ENCODE results near the gene WEE1. TPM values are rescaled to one million over a fixed set of nuclear protein-coding genes. Genes with fewer than 3 reads are reported as not detected.

Gene WEE1
- total and polyA plus RNA-seq, 10 of the 15 experiments (the other 5 are each of a cell fraction or from before 2014, with no cell fraction given): 13.8 to 69.5 (median 45.4) TPM

DNA sequence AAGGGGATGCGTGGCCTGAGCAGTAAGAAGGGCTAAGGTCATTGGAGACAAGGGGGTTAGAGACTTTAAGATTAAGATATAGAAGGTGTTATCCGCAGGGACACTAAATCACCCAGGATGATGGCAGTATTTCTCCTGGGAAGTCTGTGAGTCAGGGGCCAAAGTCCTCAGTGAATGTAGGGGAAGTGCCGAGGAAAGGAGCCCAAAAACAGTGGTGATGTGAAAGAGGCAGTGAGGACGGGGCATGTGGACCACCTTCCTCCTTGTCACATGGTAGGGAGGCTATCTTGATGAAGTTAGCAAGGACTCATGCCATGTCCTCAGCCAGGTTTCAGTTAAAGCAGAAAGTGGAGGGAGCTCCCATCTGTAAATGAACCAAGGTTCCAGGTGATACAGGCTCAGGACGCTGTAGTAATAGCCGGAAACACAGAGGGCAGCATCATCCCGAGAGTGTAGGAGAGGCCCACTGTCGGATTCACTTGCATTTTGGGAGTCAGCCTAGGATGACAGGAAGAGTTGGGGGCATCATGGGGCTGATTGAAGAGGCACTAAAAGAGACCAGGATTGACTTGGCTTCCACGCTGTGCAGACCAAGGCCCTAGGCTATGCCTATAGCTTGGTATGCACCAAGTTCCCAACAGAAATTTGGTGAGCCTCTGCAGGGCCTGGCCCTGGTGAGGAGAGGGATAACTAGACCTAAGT, 33.5 kb downstream of the WEE1 start (continued):
- no peak for TF ChIP-seq SPI1 (IDR thresholded peaks at IDR 0.05; ENCODE audit: borderline replicate concordance, insufficient read depth, low read depth, low read length)

DNA sequence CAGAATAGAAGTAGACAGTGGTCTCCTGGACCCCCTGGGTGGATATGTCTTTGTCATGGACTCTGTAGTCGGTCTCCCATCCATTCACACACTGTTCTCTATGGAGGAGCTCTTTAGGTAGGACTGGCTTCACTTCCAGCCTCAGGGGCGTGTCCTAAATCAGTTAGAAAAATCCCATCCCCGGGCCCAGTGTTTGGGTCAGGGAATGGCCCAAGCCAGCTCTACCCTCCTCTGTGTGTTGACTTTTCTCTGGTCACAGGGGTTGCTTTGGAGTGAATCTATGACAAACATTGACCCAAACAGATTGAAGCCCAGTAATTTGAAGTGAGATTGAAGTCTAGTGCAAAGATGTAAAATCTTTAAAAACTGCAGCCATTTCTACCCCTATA, 34.0 kb downstream of the WEE1 start:
- ChIA-PET POLR2A (no interaction called here), RAD21 (ENCODE audit: unreplicated experiment) (interaction anchor here (1.0 kb wide), 2 partner anchors 31 to 73 kb away, joined by 3 to 4 read pairs; no protein-coding TSS in a partner anchor), SMC1A (ENCODE audit: uncharacterized antibody, unreplicated experiment) (interaction anchor here (0.8 to 2.0 kb wide), 2 partner anchors 10 to 142 kb away, joined by 3 to 4 read pairs; no protein-coding TSS in a partner anchor), CTCF (no interaction called here)
- no peak for DNase-seq (ENCODE audit: low read depth, low spot score)
- Histone ChIP-seq H3K4me2 (ENCODE audit: control insufficient read depth, insufficient read depth) (no peak overlapping the region), H3K4me3 (no peak overlapping the region), H3K36me3 (ENCODE audit: control insufficient read depth in 2 of 2, insufficient read depth in 2 of 2, low read length in 1 of 2) (no peaks in the 10 kb centered on the region), H3K4me1 (ENCODE audit: control insufficient read depth, insufficient read depth, low read length) (peaks cover 21% of the 10 kb centered on the region), H4K20me1 (ENCODE audit: control insufficient read depth, insufficient read depth) (no peaks in the 10 kb centered on the region), H3K9ac (ENCODE audit: control insufficient read depth, insufficient read depth, low read length) (no peak overlapping the region), H2AFZ (ENCODE audit: control insufficient read depth, low read depth, low read length) (no peak overlapping the region), H3K27me3 (replicated peaks in 1 of 2; ENCODE audit: control insufficient read depth in 2 of 2, insufficient read depth in 2 of 2, low read length in 1 of 2) (no peaks in the 10 kb centered on the region; a peak in 1 of 4 replicates), H3K79me2 (ENCODE audit: control insufficient read depth, insufficient read depth, low read length) (no peaks in the 10 kb centered on the region), H3K9me3 (replicated peaks; ENCODE audit: control insufficient read depth, insufficient read depth, low read length) (no peaks in the 10 kb centered on the region; the same call in 2 of the 3 replicates), H3K27ac (ENCODE audit: control insufficient read depth, insufficient read depth) (no peak overlapping the region)
- TF ChIP-seq, protein P1, sequence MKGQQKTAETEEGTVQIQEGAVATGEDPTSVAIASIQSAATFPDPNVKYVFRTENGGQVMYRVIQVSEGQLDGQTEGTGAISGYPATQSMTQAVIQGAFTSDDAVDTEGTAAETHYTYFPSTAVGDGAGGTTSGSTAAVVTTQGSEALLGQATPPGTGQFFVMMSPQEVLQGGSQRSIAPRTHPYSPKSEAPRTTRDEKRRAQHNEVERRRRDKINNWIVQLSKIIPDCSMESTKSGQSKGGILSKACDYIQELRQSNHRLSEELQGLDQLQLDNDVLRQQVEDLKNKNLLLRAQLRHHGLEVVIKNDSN (IDR thresholded peaks at IDR 0.05; ENCODE audit: borderline replicate concordance, extremely low read length, insufficient read depth, low read depth, low read length): no peak
- TF ChIP-seq ZNF274 (IDR thresholded peaks at IDR 0.05; ENCODE audit: insufficient read depth, insufficient read length) (no peak), CREB1 (IDR thresholded peaks at IDR 0.05; ENCODE audit: low read depth) (no peak), ZNF384 (IDR thresholded peaks at IDR 0.05; ENCODE audit: borderline replicate concordance, low read depth, low read length) (no peak)
- intact Hi-C loops (cut with micrococcal nuclease; ENCODE audit: unreplicated experiment) (no loop called here), in situ Hi-C loops (cut with MboI) (no loop called here)
- no peak for FAIRE-seq
- no TSS peak for BruUV-seq (replicated peaks)
- 97% methylated on average over 3 of the region's 3 CpGs for WGBS (ENCODE audit: insufficient coverage, insufficient replicate concordance, low lambda C conversion rate, missing lambda C conversion rate)
- peak; percentile 25 for ATAC-seq

Measured in GM12878 (cell line).